GM18519 (cell line): ENCODE measurements around the gene ADAMTS17.

Experiments used
- ATAC-seq: cut with Tn5 transposase; IDR thresholded peaks from one replicate; pipeline ENCODE4 v1.9.1; 2021; ENCODE audit warnings: mild to moderate bottlenecking, moderate library complexity; ENCODE audit not compliant: unreplicated experiment, low FRiP score

The ADAMTS17 gene

DNA sequence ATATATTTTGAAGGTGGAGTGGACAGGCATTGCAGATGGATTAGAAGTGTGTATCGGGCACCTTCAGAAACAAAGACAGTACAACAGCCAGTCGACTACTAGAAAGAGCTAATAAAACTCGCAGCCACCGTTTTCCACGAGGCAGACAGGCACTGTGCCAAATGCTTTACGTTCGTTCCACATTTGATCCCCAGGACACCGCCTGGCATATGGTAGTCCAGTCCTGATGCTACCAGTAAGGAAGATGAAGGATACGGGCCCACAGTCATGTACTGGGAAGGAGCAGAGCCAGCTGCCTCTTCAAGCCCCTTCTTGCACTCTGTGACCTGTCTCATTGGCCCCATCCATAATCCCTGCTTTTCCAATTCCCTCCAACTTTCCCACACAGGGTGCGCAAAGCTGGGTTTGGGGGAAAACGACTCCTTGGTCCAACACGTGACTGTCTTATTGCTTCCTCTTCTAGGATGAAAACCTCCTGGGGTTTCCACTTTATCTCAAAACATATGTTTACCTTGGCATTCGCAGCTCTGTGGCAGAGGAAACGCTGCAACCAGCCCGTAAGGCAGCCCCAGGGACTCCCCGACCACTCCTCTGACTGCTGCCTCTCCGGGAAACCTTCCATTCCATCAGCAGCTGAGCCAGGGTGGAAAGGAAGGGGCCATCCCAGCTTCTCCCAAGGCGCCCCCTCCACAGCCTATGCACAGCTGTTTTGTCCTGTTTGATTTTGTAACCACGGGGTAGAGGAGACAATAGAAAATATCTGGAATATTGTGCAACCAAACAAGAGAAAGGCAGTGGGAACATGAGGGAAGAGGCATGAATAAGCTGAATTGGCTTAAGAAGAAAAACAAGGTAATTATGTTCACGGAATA lies 107.4 kb downstream of the ADAMTS17 start:
- ATAC-seq, result no peak

DNA sequence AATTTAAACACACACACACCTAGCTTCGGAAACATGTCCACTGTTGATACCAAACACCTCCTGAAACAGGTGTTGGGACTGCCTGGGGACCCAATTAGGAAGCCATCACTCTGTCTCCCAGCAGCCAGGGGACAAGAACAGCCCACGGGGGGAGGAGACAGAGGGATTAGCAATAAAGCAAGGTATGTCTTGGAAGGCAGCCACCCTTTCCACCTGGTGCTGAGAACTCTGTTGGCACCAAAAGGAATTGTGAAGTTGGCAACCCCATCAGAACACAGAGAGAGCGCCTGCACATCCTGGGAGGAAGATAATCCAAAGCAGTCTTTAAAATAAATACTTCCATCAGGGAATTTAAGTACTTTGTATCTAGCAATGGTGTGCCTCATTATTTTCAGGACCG lies 111.0 kb downstream of the ADAMTS17 start:
- ATAC-seq, result no peak

DNA sequence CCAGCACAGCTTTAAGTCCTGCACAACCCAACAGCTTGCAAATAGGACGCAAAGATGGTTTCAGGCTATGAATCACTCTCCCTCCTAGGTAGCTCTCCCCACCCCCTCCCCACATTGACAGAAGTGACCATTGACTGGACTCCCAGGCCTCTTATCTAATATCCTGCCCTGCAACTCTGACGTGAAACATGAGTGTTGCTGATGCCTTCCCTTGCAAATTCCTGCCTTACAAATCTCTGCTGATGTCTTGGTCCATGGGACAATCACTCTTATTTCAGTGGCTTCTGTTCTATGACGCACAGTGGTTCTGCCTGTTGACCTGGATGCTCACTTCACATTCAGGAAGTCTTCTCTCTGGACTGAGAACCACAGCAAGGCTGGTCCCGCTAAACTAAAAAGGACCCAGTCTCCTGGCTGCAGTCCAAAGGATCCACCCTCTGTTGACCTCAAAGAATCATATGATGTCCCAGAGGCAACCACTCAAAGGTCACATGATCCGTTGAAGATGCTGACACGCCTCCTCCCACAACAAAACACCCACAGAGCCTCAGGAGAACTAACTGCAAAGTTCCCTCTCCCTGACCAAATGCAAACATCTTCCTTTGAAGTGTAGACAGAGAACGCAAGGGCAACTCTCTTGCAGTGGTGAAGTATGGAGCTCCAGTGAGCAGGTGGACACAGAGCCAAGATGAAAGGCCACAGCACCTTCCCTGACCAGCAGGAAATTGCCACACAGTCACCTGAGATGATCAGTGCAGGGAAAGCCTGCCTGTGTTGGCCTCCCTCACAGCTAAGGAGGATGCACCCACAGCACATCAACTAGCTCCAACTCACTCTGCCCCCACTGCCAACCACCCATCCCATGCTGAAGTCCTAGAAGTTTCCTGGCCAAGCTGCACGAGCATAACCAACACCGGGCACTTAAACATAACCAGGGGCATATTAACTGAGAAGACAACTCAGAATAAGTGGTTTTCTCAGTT lies 112.3 kb downstream of the ADAMTS17 start:
- no peak for ATAC-seq

DNA sequence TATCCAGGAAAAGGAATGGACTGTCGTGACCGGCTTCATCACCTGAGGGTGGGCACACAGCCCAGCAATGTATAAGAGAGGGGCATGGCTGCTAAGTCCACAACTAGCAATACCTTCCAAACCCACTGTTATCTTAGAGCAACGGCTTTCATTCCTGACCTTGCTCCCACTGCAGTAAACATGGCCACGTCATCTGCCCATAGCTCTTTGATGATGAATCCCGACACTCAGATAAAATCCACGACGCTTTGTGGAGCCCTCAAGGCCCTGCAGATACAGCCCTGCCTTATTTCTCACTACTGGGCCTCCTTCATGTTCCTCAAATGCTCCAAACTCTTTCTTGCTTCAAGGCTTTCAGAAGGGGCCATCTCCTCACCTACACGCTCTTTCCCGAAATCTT lies 114.0 kb downstream of the ADAMTS17 start:
- ATAC-seq, result no peak

DNA sequence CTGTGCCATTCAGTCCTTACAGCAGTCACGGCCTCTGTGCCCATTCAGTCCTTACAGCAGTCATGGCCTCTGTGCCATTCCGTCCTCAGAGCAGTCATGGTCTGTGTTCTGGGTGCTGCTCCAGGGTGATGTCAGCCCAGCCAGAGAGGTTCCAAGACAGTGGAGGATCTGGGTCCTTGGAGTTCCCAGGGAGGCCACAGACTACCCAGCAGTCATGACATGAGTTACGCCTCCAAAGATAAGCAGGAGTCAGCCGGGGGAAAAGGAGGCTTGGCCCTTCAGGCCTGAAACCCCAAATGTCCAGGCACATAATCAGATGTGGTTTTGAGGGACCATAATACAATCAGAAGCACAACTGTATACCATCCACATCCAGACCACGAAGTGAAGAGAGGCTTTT lies 115.7 kb downstream of the ADAMTS17 start:
- no peak for ATAC-seq

DNA sequence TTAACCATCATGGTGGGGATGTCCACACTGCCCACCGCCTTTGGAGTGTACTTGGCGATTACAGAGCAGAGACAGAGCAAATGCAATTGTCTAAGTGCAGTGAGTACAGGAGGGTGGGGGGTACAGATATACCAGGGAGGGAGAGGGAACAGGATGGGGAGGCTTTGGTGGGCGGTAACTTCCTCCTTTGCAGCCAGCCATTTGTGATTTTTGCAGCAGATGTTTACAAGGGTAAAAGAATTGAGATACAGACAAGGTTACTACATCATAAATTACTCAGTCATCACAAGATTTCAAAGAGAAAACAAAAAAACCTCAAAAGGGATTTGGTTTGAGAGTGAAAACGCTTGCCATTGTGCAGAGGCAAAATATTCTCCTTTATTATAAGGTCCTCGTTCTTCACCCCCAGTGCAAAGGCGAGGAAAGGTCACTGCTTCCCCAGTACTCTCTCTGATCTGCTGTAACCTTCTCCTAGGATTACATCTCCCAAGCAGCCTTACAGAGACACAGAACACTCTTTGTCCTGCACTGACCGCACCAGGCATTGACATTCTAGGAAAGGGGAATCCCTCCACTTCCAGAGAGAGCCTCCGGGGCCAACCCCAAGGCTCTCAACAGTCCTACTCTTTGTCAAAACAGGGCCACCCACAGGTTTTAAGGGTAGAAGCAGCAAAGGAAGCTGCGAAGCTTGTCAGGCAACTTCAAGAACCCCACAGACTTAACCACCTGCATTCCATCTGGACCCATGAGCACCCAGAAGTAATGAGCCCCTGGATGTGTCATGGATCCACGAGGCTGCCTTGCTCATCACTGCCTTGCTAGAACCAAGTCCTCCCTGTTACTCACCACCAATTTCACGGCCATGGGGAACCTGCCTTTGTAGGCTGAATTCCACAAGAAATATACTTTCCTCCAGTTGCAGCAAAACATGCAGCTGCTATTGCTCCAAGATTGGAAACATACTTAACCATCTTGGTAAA lies 117.3 kb downstream of the ADAMTS17 start:
- no peak for ATAC-seq

DNA sequence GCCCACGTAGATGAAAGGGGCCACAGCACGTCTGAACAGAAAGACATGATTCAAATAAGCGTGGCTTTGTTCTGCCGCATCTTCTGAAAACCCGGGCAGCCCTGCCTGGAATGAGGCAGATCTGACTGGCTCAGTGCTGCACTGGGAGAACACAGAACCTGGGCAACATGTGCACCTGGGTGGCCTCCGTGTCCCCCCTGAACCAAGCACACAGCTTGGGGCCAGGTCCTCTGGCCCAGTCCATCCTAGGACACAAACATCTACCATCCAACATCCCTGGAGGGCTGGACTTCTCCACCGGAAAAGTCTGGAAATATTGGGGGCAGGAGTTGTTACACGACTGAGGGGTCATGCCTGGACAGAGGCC lies 119.4 kb downstream of the ADAMTS17 start:
- no peak for ATAC-seq

DNA sequence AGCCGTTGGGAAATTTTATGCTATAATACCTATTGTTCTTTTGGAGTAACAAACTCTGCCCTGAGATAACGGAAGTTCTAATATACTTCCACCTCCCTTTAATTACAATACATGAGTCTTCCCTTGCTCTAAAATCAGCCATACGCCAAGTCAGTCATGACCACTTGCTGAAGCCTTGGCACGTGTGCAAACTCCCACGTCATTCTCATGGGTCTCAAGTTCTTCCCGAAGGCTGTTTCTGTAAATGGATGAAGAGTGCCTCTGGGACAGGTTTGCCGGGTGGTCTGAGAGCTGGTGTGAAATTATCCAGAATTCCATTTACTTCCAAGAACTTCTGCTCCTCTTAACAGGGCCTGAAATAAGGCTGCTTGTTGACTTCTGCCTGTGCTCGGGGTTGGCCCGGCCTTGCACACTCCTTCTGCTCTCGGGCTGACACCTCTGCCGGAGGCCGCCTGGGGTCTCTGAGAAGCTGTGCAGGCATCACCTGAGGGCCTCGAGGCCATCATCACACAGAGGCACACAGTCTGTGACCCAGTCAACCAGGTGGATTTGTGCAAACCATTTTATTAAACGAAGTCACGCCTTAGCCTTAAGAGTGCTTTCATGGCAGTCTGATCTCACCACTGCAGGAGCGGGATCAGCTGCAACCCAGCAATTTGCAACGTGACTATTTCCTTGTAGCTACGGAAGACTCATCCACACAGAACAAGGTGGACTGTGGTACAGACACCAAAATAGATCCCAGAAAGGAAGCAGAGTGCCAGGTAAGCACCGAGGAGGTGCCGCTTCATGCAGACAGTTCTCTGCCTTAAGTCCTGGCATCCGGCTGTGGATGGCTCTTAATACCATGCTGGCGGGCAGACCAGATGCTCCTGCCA lies 120.1 kb downstream of the ADAMTS17 start:
- ATAC-seq, result no peak

DNA sequence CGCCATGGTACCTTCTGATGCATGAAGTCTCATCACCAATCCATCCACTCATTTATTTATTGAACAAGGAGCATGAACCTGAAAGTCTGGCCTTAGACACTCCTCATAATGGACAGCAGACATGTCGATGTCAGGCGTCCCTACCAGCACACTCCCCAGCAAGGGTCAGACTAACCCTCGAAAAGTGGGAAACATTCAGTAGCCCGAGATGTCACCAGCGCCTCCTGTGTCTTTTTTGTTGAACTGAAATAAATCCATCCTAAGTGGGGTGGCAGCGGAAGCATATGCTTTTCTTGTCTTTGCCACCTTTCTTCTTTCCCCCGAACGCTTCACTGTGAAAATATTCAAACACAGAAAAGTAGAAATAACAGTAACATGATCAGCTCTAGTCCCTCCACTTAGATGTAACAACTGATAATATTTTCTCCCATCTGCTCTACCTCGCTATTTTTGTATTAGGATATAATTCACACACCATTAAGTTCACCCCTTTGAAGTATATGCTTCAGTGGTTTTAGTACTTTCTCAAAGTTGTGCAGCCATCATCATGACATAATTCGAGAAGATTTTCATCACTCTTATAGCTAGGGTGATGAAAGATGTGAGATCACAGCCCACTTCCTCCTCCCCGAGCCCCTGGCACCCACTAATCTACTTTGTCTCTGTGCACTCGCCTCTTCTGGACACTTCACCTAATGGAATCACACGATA lies 121.6 kb downstream of the ADAMTS17 start:
- no peak for ATAC-seq

DNA sequence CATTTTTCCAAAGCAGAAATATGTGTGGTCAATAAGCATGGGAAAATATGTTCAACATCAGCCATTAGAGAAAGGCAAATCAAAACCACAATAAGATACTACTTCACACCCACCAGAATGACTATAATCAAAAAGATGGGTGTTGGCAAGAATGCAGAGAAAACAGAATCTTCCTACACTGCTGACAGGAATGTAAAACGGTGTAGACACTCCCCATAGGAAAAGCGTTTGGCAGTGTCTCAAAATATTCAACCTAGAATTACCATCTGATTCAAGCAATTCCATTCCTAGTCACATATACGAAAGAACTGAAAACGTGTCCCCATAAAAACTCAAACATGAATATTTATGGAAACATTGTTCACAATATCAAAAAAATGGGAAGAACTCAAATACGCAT lies 123.3 kb downstream of the ADAMTS17 start:
- ATAC-seq, result no peak

DNA sequence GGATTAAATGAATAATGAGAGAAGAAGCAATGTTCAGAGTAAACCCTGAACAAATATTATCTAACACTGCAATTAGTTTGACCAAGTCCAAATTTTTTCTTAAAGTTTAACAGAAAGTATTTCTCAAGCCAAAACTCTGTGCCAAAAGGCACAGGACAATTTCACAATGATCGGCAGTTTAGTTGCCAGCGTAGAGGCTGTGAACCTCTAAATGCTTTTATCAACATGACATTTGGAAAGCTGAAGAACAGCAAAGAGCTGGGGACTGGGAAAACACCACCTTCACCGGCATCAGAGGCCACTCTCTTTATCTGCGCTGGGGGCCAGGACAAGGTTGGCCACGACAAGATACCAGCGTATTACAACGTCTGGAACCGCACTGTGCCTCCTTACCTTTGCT lies 125.6 kb downstream of the ADAMTS17 start:
- ATAC-seq, result no peak

DNA sequence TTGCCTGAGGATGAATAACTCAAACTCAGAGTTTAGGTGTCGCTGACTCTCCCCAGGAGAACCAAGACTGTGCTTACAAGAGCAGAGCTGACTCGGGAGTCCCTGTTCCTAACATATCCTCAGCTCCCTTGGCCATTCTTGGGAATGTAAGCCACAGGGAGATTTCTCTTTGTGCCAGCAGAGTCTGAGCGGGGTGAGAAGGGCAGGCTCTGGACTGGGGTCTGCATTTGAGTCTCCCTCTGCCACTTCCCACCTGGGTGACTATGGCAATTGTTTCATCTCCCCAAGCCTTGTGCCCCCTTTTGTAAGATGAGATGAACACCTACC lies 126.0 kb downstream of the ADAMTS17 start:
- ATAC-seq, result no peak

DNA sequence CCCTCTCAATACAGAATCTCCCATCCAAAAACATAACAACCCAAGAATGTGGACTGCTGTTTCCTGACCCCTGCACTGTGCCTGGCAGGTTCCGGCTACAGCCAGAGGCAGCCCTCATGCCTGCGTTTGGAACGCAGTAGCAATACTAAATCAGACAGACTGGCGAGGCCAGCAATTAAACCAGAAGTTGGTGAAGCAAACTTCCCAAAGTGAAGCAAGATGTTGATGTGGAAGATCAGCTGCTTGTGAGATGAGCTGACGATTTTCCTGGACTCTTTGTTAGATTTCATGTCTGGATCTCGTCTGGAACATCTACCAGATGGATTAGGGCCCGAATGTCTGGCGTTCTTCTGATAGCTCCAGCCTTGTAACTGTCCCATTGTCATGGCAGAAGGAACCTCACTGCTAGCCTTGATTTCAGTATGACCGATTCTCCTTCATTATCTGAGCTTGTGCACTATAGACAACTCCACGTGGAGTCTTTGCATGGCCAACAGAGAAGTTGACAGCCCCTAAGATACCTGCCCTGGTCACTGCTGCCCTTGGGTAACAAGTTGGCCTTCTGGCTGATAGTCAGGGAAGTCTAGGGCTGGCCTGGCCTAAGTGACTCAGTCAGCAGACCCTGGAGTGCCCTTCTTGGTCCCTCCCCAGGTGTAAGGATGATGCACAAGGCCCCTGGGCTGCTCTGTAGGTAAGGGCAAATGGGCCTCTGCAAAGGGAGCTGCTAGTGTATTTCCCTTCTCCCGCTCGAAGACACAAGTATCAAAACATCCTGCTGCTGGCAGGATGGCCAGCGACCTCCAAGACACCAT lies 126.5 kb downstream of the ADAMTS17 start:
- no peak for ATAC-seq

DNA sequence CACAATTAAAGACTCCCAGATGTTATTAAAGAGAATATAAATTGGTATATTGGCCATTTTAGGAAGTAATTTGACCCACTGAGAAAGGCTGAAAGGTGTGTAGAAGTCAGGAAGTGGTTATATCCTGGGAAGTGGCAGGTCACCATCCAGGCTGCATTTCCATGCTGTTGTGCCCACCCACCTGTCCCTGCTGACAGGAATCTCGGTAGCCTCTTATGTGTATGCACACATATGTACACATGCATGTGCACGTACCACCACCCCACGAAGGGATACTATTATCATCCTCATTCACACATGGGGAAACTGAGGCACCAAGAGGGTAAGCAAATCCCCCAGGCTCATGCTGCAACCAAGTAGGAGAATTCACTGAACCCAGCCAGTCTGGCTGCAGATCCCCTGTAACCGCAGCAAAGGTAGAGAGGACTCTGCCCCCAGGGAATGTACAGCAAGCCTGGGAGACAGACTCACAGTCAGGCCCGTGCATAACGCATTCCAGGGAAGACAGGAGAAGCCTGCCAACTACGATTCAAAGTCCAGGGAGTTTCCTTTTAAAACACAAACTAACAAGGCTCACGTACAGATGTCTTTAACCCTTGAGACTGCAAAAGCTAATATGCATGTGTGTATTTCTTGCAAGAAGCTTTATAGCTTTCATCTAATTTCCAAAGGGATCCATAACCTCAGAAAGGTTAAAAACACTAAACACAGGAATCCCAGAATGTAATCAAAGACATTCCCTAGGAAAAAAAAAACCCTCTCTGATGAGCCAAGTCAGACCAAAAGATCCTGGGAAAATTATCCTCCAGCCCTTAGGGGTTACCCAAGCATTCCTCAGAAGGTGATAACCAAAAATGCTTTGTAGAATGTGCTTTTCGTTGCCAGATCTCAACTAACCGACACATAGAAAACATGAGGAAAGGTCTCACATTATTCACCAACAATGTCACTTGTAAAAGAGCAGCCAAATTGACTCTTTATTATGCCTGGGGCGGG lies 129.6 kb downstream of the ADAMTS17 start:
- no peak for ATAC-seq

DNA sequence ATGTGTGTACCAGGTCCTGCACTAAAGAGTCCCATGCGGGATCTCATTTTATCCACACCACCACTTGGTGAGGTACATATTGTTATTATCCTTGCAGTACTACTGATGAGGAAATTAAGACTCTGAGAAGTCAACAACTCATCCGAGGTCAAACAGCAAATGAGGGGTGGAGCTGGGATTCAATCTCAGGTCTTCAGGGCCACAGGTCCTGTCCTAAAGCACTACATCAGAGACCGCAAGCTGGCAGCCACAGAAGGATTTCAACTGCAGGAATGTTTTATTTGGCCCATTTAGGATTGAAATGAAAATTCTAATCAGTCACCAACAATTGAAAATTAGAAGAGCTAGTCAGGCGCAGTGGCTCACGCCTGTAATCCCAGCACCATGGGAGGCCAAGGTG lies 131.4 kb downstream of the ADAMTS17 start:
- no peak for ATAC-seq

DNA sequence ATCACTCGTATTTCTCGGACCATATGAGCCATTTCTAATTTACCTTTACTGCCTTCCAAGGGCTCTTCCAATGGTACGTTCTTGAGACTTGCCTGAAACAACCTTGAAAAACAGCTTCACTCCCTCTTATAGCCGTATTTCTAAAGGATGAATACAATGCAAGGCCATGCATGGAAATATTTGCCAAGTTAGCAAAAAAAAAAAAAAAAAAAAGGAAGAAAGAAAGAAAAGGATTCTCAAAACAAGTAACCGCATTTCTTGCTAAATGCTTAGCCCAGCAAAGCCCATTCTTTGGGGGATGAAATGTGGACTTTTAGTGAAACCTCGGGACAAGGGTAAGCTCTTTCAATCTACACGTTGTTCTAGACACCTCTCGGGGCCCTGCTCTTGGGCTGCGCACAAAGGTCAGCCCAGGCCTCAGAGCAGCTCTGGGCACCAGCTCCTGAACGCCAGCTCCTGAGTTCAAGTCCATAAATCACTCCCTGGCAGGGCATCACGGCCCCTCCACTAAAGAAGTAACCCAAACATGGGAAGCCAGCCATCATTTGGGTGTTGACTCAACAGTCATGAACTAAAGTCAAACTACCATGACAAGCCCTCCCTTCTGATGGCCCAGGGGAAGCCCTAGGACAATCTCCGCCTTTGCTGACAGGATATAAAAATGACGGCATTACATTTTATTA lies 132.7 kb downstream of the ADAMTS17 start:
- ATAC-seq, result no peak
